ENCODE data around the gene SLC25A12. TPM values are rescaled to one million over a fixed set of nuclear protein-coding genes. Genes with fewer than 3 reads are reported as not detected.

Gene SLC25A12
- total and polyA plus RNA-seq, 2 experiments from 2014 or later = 15.1 to 17.6 TPM

DNA sequence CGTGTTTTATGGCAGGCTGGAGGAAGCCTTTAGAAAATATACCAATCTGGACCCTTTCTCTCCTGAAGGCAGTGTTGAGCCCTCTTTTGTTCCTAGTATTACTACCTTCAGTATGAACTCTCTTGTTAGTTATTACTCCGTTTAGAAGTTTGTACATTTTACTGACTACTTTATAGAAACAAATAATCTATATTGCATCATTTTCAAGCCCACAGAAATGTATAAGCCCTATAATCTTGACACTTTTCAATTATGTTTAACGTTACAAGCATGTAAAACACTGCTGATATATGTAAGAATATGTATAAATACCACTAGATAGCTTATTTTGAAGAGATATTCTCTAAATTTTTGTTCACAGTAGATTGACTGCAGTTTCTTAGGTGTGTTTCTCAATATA lies 64.0 kb downstream of the SLC25A12 start:
- no peaks in the 10 kb centered on the region for H3K79me2 ChIP-seq (ENCODE audit: insufficient read depth)
- H3K4me2 ChIP-seq (ENCODE audit: unreplicated experiment) = no peak overlapping the region
- in situ Hi-C loops (cut with MboI) = no loop called here
- H3K4me1 ChIP-seq (ENCODE audit: insufficient read depth) = no peaks in the 10 kb centered on the region
- WGBS, 2 experiments (ENCODE audit: low coverage in 1 of 2, low lambda C conversion rate in 2 of 2, missing lambda C conversion rate in 2 of 2) = 95 to 96% methylated on average over 3 of the region's 3 CpGs
- no peaks in the 10 kb centered on the region for H4K20me1 ChIP-seq (ENCODE audit: insufficient read depth)
- no peak overlapping the region for H3K9ac ChIP-seq
- H3F3A ChIP-seq (ENCODE audit: insufficient read depth) = no peaks in the 10 kb centered on the region
- H3K27ac ChIP-seq = no peak overlapping the region
- peaks cover 54% of the 10 kb centered on the region for H3K36me3 ChIP-seq (ENCODE audit: low read depth)
- DNase-seq = no peak
- H3K9me2 ChIP-seq (ENCODE audit: insufficient read depth) = no peaks in the 10 kb centered on the region
- no peak overlapping the region for H3K4me3 ChIP-seq
- H3K9me3 ChIP-seq (ENCODE audit: low read depth) = no peaks in the 10 kb centered on the region
- no peaks in the 10 kb centered on the region for H3K27me3 ChIP-seq (replicated peaks; ENCODE audit: insufficient read depth)
- no peak for TF ChIP-seq EZH2 (IDR thresholded peaks at IDR 0.05; ENCODE audit: insufficient read depth, poor library complexity, severe bottlenecking)
- no peak for TF ChIP-seq EZH2phosphoT487 (IDR thresholded peaks at IDR 0.05; ENCODE audit: insufficient read depth, low read depth)
- H2AFZ ChIP-seq = no peak overlapping the region

DNA sequence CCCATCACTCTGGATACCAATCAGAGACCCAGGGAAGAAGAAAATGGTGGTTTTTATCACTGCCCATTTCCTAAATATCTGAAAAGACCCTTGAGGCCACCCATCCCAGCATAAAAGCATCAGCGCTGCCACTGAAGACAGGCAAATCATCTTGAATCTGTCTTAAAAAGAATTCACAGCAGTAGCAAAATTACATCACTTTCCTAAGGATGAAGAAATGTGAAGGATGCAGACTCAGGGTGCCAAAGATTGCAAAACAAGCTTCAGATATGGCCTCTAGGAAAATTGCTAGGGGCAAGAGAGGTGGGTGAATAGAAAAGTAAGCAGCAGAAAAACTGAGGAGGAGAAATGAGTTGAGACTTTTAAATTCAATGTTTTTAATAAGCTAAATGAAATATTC lies 70.0 kb downstream of the SLC25A12 start:
- no peak for TF ChIP-seq EZH2phosphoT487 (IDR thresholded peaks at IDR 0.05; ENCODE audit: insufficient read depth, low read depth)
- no peak for TF ChIP-seq EZH2 (IDR thresholded peaks at IDR 0.05; ENCODE audit: insufficient read depth, poor library complexity, severe bottlenecking)
- H3K4me1 ChIP-seq (ENCODE audit: insufficient read depth) = peaks cover 25% of the 10 kb centered on the region
- H2AFZ ChIP-seq = no peak overlapping the region
- no peaks in the 10 kb centered on the region for H4K20me1 ChIP-seq (ENCODE audit: insufficient read depth)
- 93 to 100% methylated on average over 1 of the region's 1 CpG for WGBS, 2 experiments (ENCODE audit: low coverage in 1 of 2, low lambda C conversion rate in 2 of 2, missing lambda C conversion rate in 2 of 2)
- in situ Hi-C loops (cut with MboI) = no loop called here
- H3K27me3 ChIP-seq (replicated peaks; ENCODE audit: insufficient read depth) = no peaks in the 10 kb centered on the region
- no peak overlapping the region for H3K4me2 ChIP-seq (ENCODE audit: unreplicated experiment)
- H3K9me3 ChIP-seq (ENCODE audit: low read depth) = no peaks in the 10 kb centered on the region
- DNase-seq = peak; percentile 81
- H3K9me2 ChIP-seq (ENCODE audit: insufficient read depth) = no peaks in the 10 kb centered on the region
- H3K27ac ChIP-seq = peak overlapping the region; percentile 52
- no peak overlapping the region for H3K9ac ChIP-seq
- H3K36me3 ChIP-seq (ENCODE audit: low read depth) = 0 out of 2 replicates have a peak, but pooled peaks cover 8% of the 10 kb centered on the region
- no peak overlapping the region for H3K4me3 ChIP-seq
- peaks cover 12% of the 10 kb centered on the region for H3F3A ChIP-seq (ENCODE audit: insufficient read depth)
- no peaks in the 10 kb centered on the region for H3K79me2 ChIP-seq (ENCODE audit: insufficient read depth)

DNA sequence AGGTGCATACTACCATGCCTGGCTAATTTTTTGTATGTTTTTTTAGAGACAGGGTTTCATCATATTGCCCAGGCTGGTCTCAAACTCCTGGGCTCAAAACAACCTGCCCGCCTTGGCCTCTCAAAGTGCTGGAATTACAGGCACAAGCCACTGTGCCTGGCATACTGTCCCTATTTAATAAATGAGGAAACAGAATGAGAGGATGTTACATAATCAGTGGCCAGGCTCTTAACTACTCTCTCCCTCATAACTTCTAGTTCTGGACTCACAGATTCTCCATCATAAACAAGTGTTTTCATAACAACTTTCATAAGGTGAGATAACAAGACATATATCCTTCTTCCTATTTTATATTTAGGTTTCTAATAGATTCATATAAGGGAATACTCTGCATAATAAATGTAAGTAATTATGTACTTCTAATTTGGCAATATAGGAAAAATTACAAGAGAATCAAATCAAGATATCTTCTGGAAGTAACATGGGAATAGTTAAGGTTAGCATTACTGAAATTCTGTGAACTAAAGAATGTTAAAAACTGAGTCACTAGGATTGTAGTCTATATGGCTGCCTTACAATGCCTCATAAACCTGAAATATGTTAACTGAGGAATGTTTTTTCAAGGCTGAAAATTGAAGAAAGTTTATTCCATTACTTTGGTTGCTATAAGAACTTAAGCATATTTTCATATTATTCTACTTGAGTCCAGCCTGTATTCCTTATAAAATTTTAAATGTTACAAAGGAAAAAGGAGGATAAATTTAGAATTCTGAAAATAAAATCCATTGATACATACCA lies 71.3 kb downstream of the SLC25A12 start:
- Histone ChIP-seq H3K4me2 (ENCODE audit: unreplicated experiment) (peak overlapping the region; percentile 33), H4K20me1 (ENCODE audit: insufficient read depth) (no peaks in the 10 kb centered on the region)
- WGBS, 2 experiments (ENCODE audit: low coverage in 1 of 2, low lambda C conversion rate in 2 of 2, missing lambda C conversion rate in 2 of 2) = 76 to 95% methylated on average over 1 of the region's 1 CpG

GRCh38 chr2:171819453-171819852 lies 74.6 kb downstream of the SLC25A12 start:
- no peak for TF ChIP-seq EZH2 (IDR thresholded peaks at IDR 0.05; ENCODE audit: insufficient read depth, poor library complexity, severe bottlenecking)
- no peak for TF ChIP-seq EZH2phosphoT487 (IDR thresholded peaks at IDR 0.05; ENCODE audit: insufficient read depth, low read depth)
- H3K4me3 ChIP-seq = no peak overlapping the region
- 94 to 97% methylated on average over 1 of the region's 1 CpG for WGBS, 2 experiments (ENCODE audit: low coverage in 1 of 2, low lambda C conversion rate in 2 of 2, missing lambda C conversion rate in 2 of 2)
- no peak for DNase-seq
- no peak overlapping the region for H2AFZ ChIP-seq
- no peaks in the 10 kb centered on the region for H3K27me3 ChIP-seq (replicated peaks; ENCODE audit: insufficient read depth)
- H3K9me2 ChIP-seq (ENCODE audit: insufficient read depth) = no peaks in the 10 kb centered on the region
- no peaks in the 10 kb centered on the region for H3K36me3 ChIP-seq (ENCODE audit: low read depth)
- H4K20me1 ChIP-seq (ENCODE audit: insufficient read depth) = no peaks in the 10 kb centered on the region
- H3K79me2 ChIP-seq (ENCODE audit: insufficient read depth) = no peaks in the 10 kb centered on the region
- in situ Hi-C loops (cut with MboI) = loop anchor here (10.0 kb wide), 1 partner anchor 285 kb away; the partner anchor contains the start of gene DLX2
- H3F3A ChIP-seq (ENCODE audit: insufficient read depth) = peaks cover 12% of the 10 kb centered on the region
- H3K9me3 ChIP-seq (ENCODE audit: low read depth) = no peaks in the 10 kb centered on the region
- no peak overlapping the region for H3K9ac ChIP-seq
- H3K4me1 ChIP-seq (ENCODE audit: insufficient read depth) = peaks cover 25% of the 10 kb centered on the region
- H3K4me2 ChIP-seq (ENCODE audit: unreplicated experiment) = no peak overlapping the region
- H3K27ac ChIP-seq = no peak overlapping the region

More for the DNA sequence above, 71.3 kb downstream of the SLC25A12 start:
- no peaks in the 10 kb centered on the region for H3K9me3 ChIP-seq (ENCODE audit: low read depth)
- no peaks in the 10 kb centered on the region for H3K9me2 ChIP-seq (ENCODE audit: insufficient read depth)
- in situ Hi-C loops (cut with MboI) = no loop called here
- DNase-seq = peak; percentile 48
- H3K36me3 ChIP-seq (ENCODE audit: low read depth) = 0 out of 2 replicates have a peak, but pooled peaks cover 8% of the 10 kb centered on the region
- TF ChIP-seq EZH2phosphoT487 (IDR thresholded peaks at IDR 0.05; ENCODE audit: insufficient read depth, low read depth) = no peak
- TF ChIP-seq EZH2 (IDR thresholded peaks at IDR 0.05; ENCODE audit: insufficient read depth, poor library complexity, severe bottlenecking) = no peak
- no peaks in the 10 kb centered on the region for H3K27me3 ChIP-seq (replicated peaks; ENCODE audit: insufficient read depth)
- H3F3A ChIP-seq (ENCODE audit: insufficient read depth) = peaks cover 12% of the 10 kb centered on the region
- H2AFZ ChIP-seq = no peak overlapping the region
- peaks cover 25% of the 10 kb centered on the region for H3K4me1 ChIP-seq (ENCODE audit: insufficient read depth)
- no peak overlapping the region for H3K4me3 ChIP-seq
- H3K79me2 ChIP-seq (ENCODE audit: insufficient read depth) = no peaks in the 10 kb centered on the region
- H3K27ac ChIP-seq = peak overlapping the region; percentile 52
- H3K9ac ChIP-seq = peak overlapping the region; percentile 19; the same call in 1 of the 2 replicates
